HL-60 (cell line): Measurements from ENCODE around the gene SPRTN.

Experiments used
- DNase-seq, 2 experiments: peaks; one replicate each; pipeline ENCODE4 v3.0.0-alpha.2; 2010 to 2020; ENCODE audit warnings: low read depth in 1 of 2, low spot score in 1 of 2
- H3K27ac ChIP-seq: fragments of 250-450 bp; sonication (Bioruptor Pico); replicated peaks from 2 replicates; pipeline ENCODE4 v1.5.1; 2020; ENCODE audit warnings: mild to moderate bottlenecking, moderate library complexity
- H3K27me3 ChIP-seq: fragments of 250-450 bp; sonication (Bioruptor Pico); 2 replicates; pipeline ENCODE4 v1.5.1; 2021; ENCODE audit warnings: mild to moderate bottlenecking, moderate library complexity; ENCODE audit not compliant: insufficient read depth, poor library complexity, severe bottlenecking
- H3K4me3 ChIP-seq: replicated peaks from 2 replicates; pipeline ENCODE4 v1.5.1; 2011; ENCODE audit warnings: mild to moderate bottlenecking, control low read depth, low read length; ENCODE audit not compliant: insufficient read depth
- CTCF ChIP-seq: IDR thresholded peaks from one replicate; pipeline ENCODE4 v1.5.1; 2011; ENCODE audit warnings: low read length, control low read depth, inconsistent platforms; ENCODE audit not compliant: insufficient read depth
- GABPA ChIP-seq: IDR thresholded peaks from 2 replicates; pipeline ENCODE4 v1.6.1; 2012; ENCODE audit warnings: low read depth
- POLR2AphosphoS5 ChIP-seq: IDR thresholded peaks from 2 replicates; pipeline ENCODE4 v1.6.1; 2012; ENCODE audit warnings: low read depth
- REST ChIP-seq: IDR thresholded peaks from 2 replicates; pipeline ENCODE4 v1.6.1; 2012; ENCODE audit warnings: low read depth; ENCODE audit not compliant: insufficient replicate concordance
- SPI1 ChIP-seq: IDR thresholded peaks from 2 replicates; pipeline ENCODE4 v1.6.1; 2012; ENCODE audit warnings: low read depth, mild to moderate bottlenecking, borderline replicate concordance

Gene SPRTN

GRCh38 chr1:231355171-231355570 is 17.1 kb downstream of the SPRTN start:
- DNase-seq = no peak
- TF ChIP-seq SPI1 (no peak), GABPA (no peak), CTCF (no peak), REST (no peak), POLR2AphosphoS5 (no peak)
- H3K27me3 ChIP-seq = no peaks in the 10 kb centered on the region
- H3K27ac ChIP-seq = no peak overlapping the region
- no peak overlapping the region for H3K4me3 ChIP-seq

GRCh38 chr1:231357187-231357772 is 19.2 kb downstream of the SPRTN start:
- H3K27ac ChIP-seq = no peak overlapping the region

More at GRCh38 chr1:231357187-231357772, 19.2 kb downstream of the SPRTN start:
- H3K4me3 ChIP-seq = no peak overlapping the region
- no peak for DNase-seq
- no peaks in the 10 kb centered on the region for H3K27me3 ChIP-seq
- TF ChIP-seq GABPA = no peak
- no peak for TF ChIP-seq POLR2AphosphoS5
- TF ChIP-seq SPI1 = no peak
- TF ChIP-seq CTCF = no peak
- TF ChIP-seq REST = no peak
